Measurements from ENCODE around the gene DAPK1. TPM values are rescaled to one million over a fixed set of nuclear protein-coding genes. Genes with fewer than 3 reads are reported as not detected.

Gene DAPK1
- total RNA-seq, 1 donor from 2014 or later: 35.1 TPM

DNA sequence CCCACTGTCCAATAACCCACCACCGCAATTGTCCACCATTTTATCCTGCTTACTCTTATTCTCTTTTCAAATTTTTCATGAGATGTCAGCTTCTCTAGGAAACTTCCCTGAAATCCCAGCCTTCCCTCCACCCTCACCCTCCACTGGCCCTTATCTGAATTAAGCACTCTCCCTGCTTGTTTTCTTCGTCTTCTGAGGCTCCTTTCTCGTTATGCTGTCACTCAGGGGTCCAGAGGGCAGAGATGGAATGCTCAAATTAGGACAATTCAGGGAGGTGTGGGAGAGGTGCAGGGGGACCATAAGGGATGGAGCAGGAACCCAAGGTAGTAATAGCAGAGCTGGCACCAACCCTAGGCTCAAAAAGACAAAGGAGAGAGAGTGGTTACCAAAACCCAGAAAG is 5.0 kb upstream of the DAPK1 start:
- no peaks in the 10 kb centered on the region for H3K9me3 ChIP-seq (ENCODE audit: insufficient read depth, low read depth, low read length)
- no peaks in the 10 kb centered on the region for H3K79me2 ChIP-seq (ENCODE audit: insufficient read depth, low read length)
- H3K27ac ChIP-seq (ENCODE audit: low read depth, low read length): no peak overlapping the region
- H3K36me3 ChIP-seq (ENCODE audit: insufficient read depth, low read length): no peaks in the 10 kb centered on the region
- no peak overlapping the region for H3K4me3 ChIP-seq (ENCODE audit: insufficient read depth, low read depth, low read length)
- H3K27ac Mint-ChIP-seq (ENCODE audit: unreplicated experiment): no peak overlapping the region
- H3K4me1 ChIP-seq (ENCODE audit: insufficient read depth, low read length): peaks cover 3% of the 10 kb centered on the region
- H3K36me3 Mint-ChIP-seq (ENCODE audit: low read depth, unreplicated experiment): no peaks in the 10 kb centered on the region
- H2AFZ ChIP-seq (ENCODE audit: low read depth, low read length): no peak overlapping the region
- H3K27me3 Mint-ChIP-seq (ENCODE audit: low read depth, unreplicated experiment): peaks cover 17% of the 10 kb centered on the region
- H3K27me3 ChIP-seq (ENCODE audit: insufficient read depth, low read length): peaks cover 14% of the 10 kb centered on the region
- no peak overlapping the region for H3K9ac ChIP-seq (ENCODE audit: low read length)
- FAIRE-seq (no peak), DNase-seq (ENCODE audit: low read depth) (no peak)
- H3K4me2 ChIP-seq (ENCODE audit: low read length): no peak overlapping the region
- peaks cover 13% of the 10 kb centered on the region for H3K4me1 Mint-ChIP-seq (ENCODE audit: low read depth, unreplicated experiment)
- no peak overlapping the region for H3K4me3 Mint-ChIP-seq (ENCODE audit: unreplicated experiment)
- TF ChIP-seq EZH2 (IDR thresholded peaks at IDR 0.05; ENCODE audit: insufficient read depth, low read length) (no peak), CTCF (IDR thresholded peaks at IDR 0.05; ENCODE audit: insufficient read depth, low read depth, low read length) (no peak)
- H4K20me1 ChIP-seq (ENCODE audit: insufficient read depth, low read length): no peaks in the 10 kb centered on the region
- no peaks in the 10 kb centered on the region for H3K9me3 Mint-ChIP-seq (ENCODE audit: unreplicated experiment)

GRCh38 chr9:87494970-87495471 is 2.6 kb upstream of the DAPK1 start:
- Histone ChIP-seq H3K4me2 (ENCODE audit: low read length) (no peak overlapping the region), H3K9me3 (ENCODE audit: insufficient read depth, low read depth, low read length) (no peaks in the 10 kb centered on the region), H3K79me2 (ENCODE audit: insufficient read depth, low read length) (peaks cover 8% of the 10 kb centered on the region), H3K27ac (ENCODE audit: low read depth, low read length) (no peak overlapping the region), H4K20me1 (ENCODE audit: insufficient read depth, low read length) (no peaks in the 10 kb centered on the region), H3K4me3 (ENCODE audit: insufficient read depth, low read depth, low read length) (no peak overlapping the region), H3K27me3 (ENCODE audit: insufficient read depth, low read length) (peaks cover 14% of the 10 kb centered on the region), H3K9ac (ENCODE audit: low read length) (no peak overlapping the region), H3K4me1 (ENCODE audit: insufficient read depth, low read length) (peaks cover 3% of the 10 kb centered on the region), H2AFZ (ENCODE audit: low read depth, low read length) (no peak overlapping the region), H3K36me3 (ENCODE audit: insufficient read depth, low read length) (no peaks in the 10 kb centered on the region)
- H3K27me3 Mint-ChIP-seq (ENCODE audit: low read depth, unreplicated experiment): peaks cover 17% of the 10 kb centered on the region
- peaks cover 13% of the 10 kb centered on the region for H3K4me1 Mint-ChIP-seq (ENCODE audit: low read depth, unreplicated experiment)
- no peak for FAIRE-seq
- no peaks in the 10 kb centered on the region for H3K36me3 Mint-ChIP-seq (ENCODE audit: low read depth, unreplicated experiment)
- no peaks in the 10 kb centered on the region for H3K9me3 Mint-ChIP-seq (ENCODE audit: unreplicated experiment)
- no peak for TF ChIP-seq EZH2 (IDR thresholded peaks at IDR 0.05; ENCODE audit: insufficient read depth, low read length)
- TF ChIP-seq CTCF (IDR thresholded peaks at IDR 0.05; ENCODE audit: insufficient read depth, low read depth, low read length): no peak
- H3K27ac Mint-ChIP-seq (ENCODE audit: unreplicated experiment): no peak overlapping the region
- no peak overlapping the region for H3K4me3 Mint-ChIP-seq (ENCODE audit: unreplicated experiment)
- DNase-seq (ENCODE audit: low read depth): no peak

- Histone ChIP-seq H3K9ac (ENCODE audit: low read length) (peak overlapping the region; percentile 70), H3K27ac (ENCODE audit: low read depth, low read length) (no peak overlapping the region), H2AFZ (ENCODE audit: low read depth, low read length) (peak overlapping the region; percentile 97)
These were observed 525 bp upstream of the DAPK1 start for GRCh38 chr9:87497080-87497603.

More at GRCh38 chr9:87497080-87497603, 525 bp upstream of the DAPK1 start:
- H3K36me3 Mint-ChIP-seq (ENCODE audit: low read depth, unreplicated experiment): no peaks in the 10 kb centered on the region
- no peak overlapping the region for H3K27ac Mint-ChIP-seq (ENCODE audit: unreplicated experiment)
- no peaks in the 10 kb centered on the region for H3K36me3 ChIP-seq (ENCODE audit: insufficient read depth, low read length)
- H3K27me3 Mint-ChIP-seq (ENCODE audit: low read depth, unreplicated experiment): peaks cover 14% of the 10 kb centered on the region
- peaks cover 10% of the 10 kb centered on the region for H3K79me2 ChIP-seq (ENCODE audit: insufficient read depth, low read length)
- peak overlapping the region; percentile 87 for H3K4me3 Mint-ChIP-seq (ENCODE audit: unreplicated experiment)
- H3K4me3 ChIP-seq (ENCODE audit: insufficient read depth, low read depth, low read length): peak overlapping the region; percentile 71
- H3K9me3 ChIP-seq (ENCODE audit: insufficient read depth, low read depth, low read length): no peaks in the 10 kb centered on the region
- peak overlapping the region; percentile 91 for H3K4me2 ChIP-seq (ENCODE audit: low read length)
- peaks cover 3% of the 10 kb centered on the region for H3K4me1 ChIP-seq (ENCODE audit: insufficient read depth, low read length)
- no peak for TF ChIP-seq CTCF (IDR thresholded peaks at IDR 0.05; ENCODE audit: insufficient read depth, low read depth, low read length)
- no peak for TF ChIP-seq EZH2 (IDR thresholded peaks at IDR 0.05; ENCODE audit: insufficient read depth, low read length)
- H3K27me3 ChIP-seq (ENCODE audit: insufficient read depth, low read length): peaks cover 11% of the 10 kb centered on the region
- FAIRE-seq: no peak
- DNase-seq (ENCODE audit: low read depth): no peak
- H4K20me1 ChIP-seq (ENCODE audit: insufficient read depth, low read length): no peaks in the 10 kb centered on the region
- H3K9me3 Mint-ChIP-seq (ENCODE audit: unreplicated experiment): no peaks in the 10 kb centered on the region
- peaks cover 14% of the 10 kb centered on the region for H3K4me1 Mint-ChIP-seq (ENCODE audit: low read depth, unreplicated experiment)
